Measurements from ENCODE around the gene SPAG16.

DNA sequence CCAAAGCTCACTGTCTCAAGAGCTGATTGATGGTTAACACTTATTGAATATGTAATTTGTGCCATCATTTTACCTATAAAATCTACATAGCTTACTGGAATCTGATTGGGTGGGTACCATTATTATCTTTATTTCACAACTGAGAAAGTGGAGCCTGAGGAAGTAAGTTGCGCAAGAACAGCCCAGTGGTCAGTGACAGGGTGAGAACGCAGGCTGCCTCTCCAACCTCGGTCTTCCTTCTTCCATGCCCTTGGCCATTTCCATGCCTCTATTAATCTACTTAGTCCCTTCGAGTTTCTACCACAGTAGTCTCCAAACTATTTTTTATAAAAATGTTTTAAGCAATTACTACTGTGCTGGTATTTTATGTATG lies 735.7 kb downstream of the SPAG16 start:
- TF ChIP-seq, protein P1, sequence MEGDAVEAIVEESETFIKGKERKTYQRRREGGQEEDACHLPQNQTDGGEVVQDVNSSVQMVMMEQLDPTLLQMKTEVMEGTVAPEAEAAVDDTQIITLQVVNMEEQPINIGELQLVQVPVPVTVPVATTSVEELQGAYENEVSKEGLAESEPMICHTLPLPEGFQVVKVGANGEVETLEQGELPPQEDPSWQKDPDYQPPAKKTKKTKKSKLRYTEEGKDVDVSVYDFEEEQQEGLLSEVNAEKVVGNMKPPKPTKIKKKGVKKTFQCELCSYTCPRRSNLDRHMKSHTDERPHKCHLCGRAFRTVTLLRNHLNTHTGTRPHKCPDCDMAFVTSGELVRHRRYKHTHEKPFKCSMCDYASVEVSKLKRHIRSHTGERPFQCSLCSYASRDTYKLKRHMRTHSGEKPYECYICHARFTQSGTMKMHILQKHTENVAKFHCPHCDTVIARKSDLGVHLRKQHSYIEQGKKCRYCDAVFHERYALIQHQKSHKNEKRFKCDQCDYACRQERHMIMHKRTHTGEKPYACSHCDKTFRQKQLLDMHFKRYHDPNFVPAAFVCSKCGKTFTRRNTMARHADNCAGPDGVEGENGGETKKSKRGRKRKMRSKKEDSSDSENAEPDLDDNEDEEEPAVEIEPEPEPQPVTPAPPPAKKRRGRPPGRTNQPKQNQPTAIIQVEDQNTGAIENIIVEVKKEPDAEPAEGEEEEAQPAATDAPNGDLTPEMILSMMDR (IDR thresholded peaks at IDR 0.05 in 8 of 11, conservative IDR thresholded peaks at IDR 0.05 in 3 of 11): no peak
- TF ChIP-seq POLR2A (IDR thresholded peaks at IDR 0.05): no peak
- no peak for TF ChIP-seq POLR2AphosphoS5 (IDR thresholded peaks at IDR 0.05)

Data from spleen (tissue), 7 donors.